Measurements from ENCODE around the gene NAV1. TPM values are rescaled to one million over a fixed set of nuclear protein-coding genes. Genes with fewer than 3 reads are reported as not detected.
"Not testable (repeated sequence)": the region's sequence is repeated elsewhere in the genome, so short reads cannot be mapped to it uniquely, and the experiment has no call there.

The NAV1 gene
- total RNA-seq, 1 donor from 2014 or later, result 44.9 TPM

DNA sequence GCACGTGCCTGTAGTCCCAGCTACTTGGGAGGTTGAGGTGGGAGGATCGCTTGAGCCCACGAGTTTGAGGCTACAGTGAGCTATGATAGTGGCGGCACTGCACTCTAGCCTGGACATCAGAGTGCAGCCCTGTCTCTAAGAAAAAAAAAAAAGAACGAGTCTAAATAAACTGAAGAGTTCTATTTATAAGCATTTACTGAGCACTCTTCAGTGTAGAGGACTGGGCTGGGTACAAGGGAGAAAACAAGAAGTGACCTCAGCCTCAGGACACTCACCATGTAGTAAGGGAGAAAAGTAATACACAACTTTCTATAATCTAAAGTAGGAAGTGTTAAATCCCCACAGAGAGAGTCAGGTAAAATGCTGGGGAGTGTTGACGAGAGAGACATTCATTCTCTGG, 35.0 kb downstream of the NAV1 start:
- no peaks in the 10 kb centered on the region for H3K27me3 Mint-ChIP-seq
- H3K36me3 Mint-ChIP-seq, result no peaks in the 10 kb centered on the region
- DNase-seq (ENCODE audit: extremely low spot score, unreplicated experiment), result no peak
- H3K4me1 Mint-ChIP-seq (ENCODE audit: unreplicated experiment), result peaks cover 28% of the 10 kb centered on the region
- peaks cover 9% of the 10 kb centered on the region for H3K9me3 Mint-ChIP-seq
- no peak overlapping the region for H3K27ac Mint-ChIP-seq
- H3K4me3 Mint-ChIP-seq, result no peak overlapping the region
- TF ChIP-seq CTCF (conservative IDR thresholded peaks at IDR 0.05), result no peak

DNA sequence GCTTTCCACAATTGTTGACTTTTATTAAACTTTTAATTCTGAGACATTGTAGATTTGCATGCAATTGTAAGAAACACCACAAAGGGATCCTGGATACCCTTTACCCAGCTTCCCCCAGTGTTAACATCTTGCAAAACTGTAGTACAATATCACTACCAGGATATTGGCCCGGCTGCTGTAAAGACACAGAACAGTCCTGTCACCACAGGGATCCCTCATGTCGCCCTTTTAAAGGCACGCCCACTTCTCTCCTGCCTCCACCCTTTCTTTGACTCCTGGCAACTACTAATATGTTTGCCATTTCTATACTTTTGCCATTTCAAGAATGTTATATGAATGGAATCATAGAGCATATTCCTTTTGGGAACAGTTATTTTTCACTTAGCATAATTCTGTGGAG, 37.0 kb downstream of the NAV1 start:
- TF ChIP-seq CTCF (conservative IDR thresholded peaks at IDR 0.05), result no peak
- peaks cover under 1% of the 10 kb centered on the region for H3K27me3 Mint-ChIP-seq
- H3K36me3 Mint-ChIP-seq, result no peaks in the 10 kb centered on the region
- no peak overlapping the region for H3K27ac Mint-ChIP-seq
- peaks cover 24% of the 10 kb centered on the region for H3K4me1 Mint-ChIP-seq (ENCODE audit: unreplicated experiment)
- no peak for DNase-seq (ENCODE audit: extremely low spot score, unreplicated experiment)
- H3K4me3 Mint-ChIP-seq, result no peak overlapping the region
- H3K9me3 Mint-ChIP-seq, result peaks cover 9% of the 10 kb centered on the region

- H3K4me3 Mint-ChIP-seq, result no peak overlapping the region
- H3K27ac Mint-ChIP-seq, result no peak overlapping the region
- peaks cover 19% of the 10 kb centered on the region for H3K4me1 Mint-ChIP-seq (ENCODE audit: unreplicated experiment)
- no peak for TF ChIP-seq CTCF (conservative IDR thresholded peaks at IDR 0.05)
- H3K9me3 Mint-ChIP-seq, result peaks cover 9% of the 10 kb centered on the region
- peaks cover 4% of the 10 kb centered on the region for H3K27me3 Mint-ChIP-seq
- H3K36me3 Mint-ChIP-seq, result no peaks in the 10 kb centered on the region
- DNase-seq (ENCODE audit: extremely low spot score, unreplicated experiment), result no peak
Observed at GRCh38 chr1:201576914-201577313, 38.0 kb downstream of the NAV1 start.

GRCh38 chr1:201578008-201578888, 39.3 kb downstream of the NAV1 start:
- no peak for DNase-seq (ENCODE audit: extremely low spot score, unreplicated experiment)
- TF ChIP-seq CTCF (conservative IDR thresholded peaks at IDR 0.05), result no peak
- Mint-ChIP-seq H3K36me3 (no peaks in the 10 kb centered on the region), H3K4me1 (ENCODE audit: unreplicated experiment) (peaks cover 19% of the 10 kb centered on the region), H3K27ac (no peak overlapping the region), H3K27me3 (peaks cover 4% of the 10 kb centered on the region), H3K4me3 (no peak overlapping the region), H3K9me3 (peaks cover 9% of the 10 kb centered on the region)

DNA sequence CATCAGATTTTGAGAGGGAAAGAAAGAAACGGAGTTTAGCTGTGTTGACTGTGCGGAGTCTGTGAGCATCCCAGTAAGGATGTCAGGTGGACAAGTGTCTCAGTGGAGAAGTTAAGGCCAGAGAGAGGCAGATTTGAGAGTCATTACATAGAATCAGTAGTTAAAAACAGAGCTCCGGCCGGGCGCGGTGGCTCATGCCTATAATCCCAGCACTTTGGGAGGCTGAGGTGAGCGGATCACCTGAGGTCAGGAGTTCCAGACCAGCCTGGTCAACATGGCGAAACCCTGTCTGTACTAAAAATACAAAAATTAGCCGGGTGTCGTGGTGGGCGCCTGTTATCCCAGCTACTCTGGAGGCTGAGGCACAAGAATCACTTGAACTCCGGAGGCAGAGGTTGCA, 42.4 kb downstream of the NAV1 start:
- H3K9me3 Mint-ChIP-seq; H3K36me3 Mint-ChIP-seq; DNase-seq (ENCODE audit: extremely low spot score, unreplicated experiment); H3K4me1 Mint-ChIP-seq (ENCODE audit: unreplicated experiment); H3K4me3 Mint-ChIP-seq; H3K27me3 Mint-ChIP-seq; H3K27ac Mint-ChIP-seq: not testable (repeated sequence)

- Mint-ChIP-seq H3K36me3 (peaks cover 3% of the 10 kb centered on the region), H3K4me1 (ENCODE audit: unreplicated experiment) (peaks cover 9% of the 10 kb centered on the region), H3K27me3 (peaks cover 4% of the 10 kb centered on the region), H3K27ac (no peak overlapping the region), H3K9me3 (no peaks in the 10 kb centered on the region), H3K4me3 (no peak overlapping the region)
- TF ChIP-seq CTCF (conservative IDR thresholded peaks at IDR 0.05), result no peak
- no peak for DNase-seq (ENCODE audit: extremely low spot score, unreplicated experiment)
Observed at GRCh38 chr1:201582705-201583442, 43.9 kb downstream of the NAV1 start.

Data from type B pancreatic cell (in vitro differentiated cells).